Naive thymus-derived CD4-positive, alpha-beta T cell (primary cell): Measurements from ENCODE around the gene ZFYVE9. TPM values are rescaled to one million over a fixed set of nuclear protein-coding genes. Genes with fewer than 3 reads are reported as not detected.
A peak's percentile ranks its signal among the peaks of the same experiment; 100 is the strongest.

ENCODE experiments used
- ATAC-seq: fragments of 150-1000 bp; cut with Tn5 transposase; 2 replicates; pipeline ENCODE4 v1.10.0; 2021; ENCODE audit warnings: mild to moderate bottlenecking, moderate library complexity
- CTCF ChIA-PET: fragments of 350-600 bp; sonication (Branson Sonifier 250); formaldehyde crosslinking; loops from one replicate; lab custom pipeline; 2021; ENCODE audit warnings: antibody characterized with exemption; lab: Charles Lee
- POLR2A ChIA-PET: fragments of 350-600 bp; sonication (Branson Sonifier 250); formaldehyde crosslinking; loops from one replicate; lab custom pipeline; 2021; ENCODE audit warnings: antibody characterized with exemption, inconsistent platforms; lab: Charles Lee
- DNase-seq, 9 donors: peaks; one replicate each; pipeline versions ENCODE4 v3.0.0 to v3.0.0-alpha.2; 2020 to 2022; ENCODE audit warnings: mixed read lengths in 1 of 9
- H3K27ac ChIP-seq: one replicate; pipeline ENCODE4 v1.7.0; 2013; ENCODE audit warnings: mild to moderate bottlenecking, low read depth, low read length, moderate library complexity
- H3K27me3 ChIP-seq, 2 donors: one replicate each; pipeline ENCODE4 v1.7.0; 2013; ENCODE audit warnings: low read length in 2 of 2, mild to moderate bottlenecking in 2 of 2, moderate library complexity in 2 of 2; ENCODE audit not compliant: control insufficient read depth in 2 of 2, insufficient read depth in 2 of 2
- H3K36me3 ChIP-seq, 3 experiments: 1 replicate in 2 of 3; 2 replicates in 1 of 3; pipeline ENCODE4 v1.7.0; 2013; ENCODE audit warnings: low read length in 3 of 3, mild to moderate bottlenecking in 3 of 3, moderate library complexity in 1 of 3; ENCODE audit not compliant: insufficient read depth in 3 of 3, control insufficient read depth in 2 of 3
- H3K4me1 ChIP-seq, 2 donors: one replicate each; pipeline ENCODE4 v1.7.0; 2013; ENCODE audit warnings: low read length in 2 of 2, mild to moderate bottlenecking in 2 of 2, moderate library complexity in 1 of 2; ENCODE audit not compliant: control insufficient read depth in 2 of 2, insufficient read depth in 2 of 2
- H3K4me3 ChIP-seq: 2 replicates; pipeline ENCODE4 v1.7.0; 2013; ENCODE audit warnings: mild to moderate bottlenecking, low read length
- H3K9me3 ChIP-seq, 3 experiments: 1 replicate in 2 of 3; 2 replicates in 1 of 3; pipeline ENCODE4 v1.7.0; 2013; ENCODE audit warnings: low read length in 3 of 3; ENCODE audit not compliant: control insufficient read depth in 2 of 3
- H3K27ac Mint-ChIP-seq, 9 donors: one replicate each; pipeline ENCODE4 v1.8.0; 2020 to 2022; ENCODE audit warnings: mixed read lengths in 9 of 9, mild to moderate bottlenecking in 8 of 9, moderate library complexity in 5 of 9, inconsistent platforms in 2 of 9
- H3K27me3 Mint-ChIP-seq, 5 donors: one replicate each; pipeline ENCODE4 v1.8.0; 2021 to 2022; ENCODE audit warnings: mixed read lengths in 5 of 5, mild to moderate bottlenecking in 1 of 5
- H3K36me3 Mint-ChIP-seq, 5 donors: one replicate each; pipeline ENCODE4 v1.8.0; 2020 to 2022; ENCODE audit warnings: mixed read lengths in 5 of 5, mild to moderate bottlenecking in 3 of 5, inconsistent platforms in 1 of 5
- H3K4me1 Mint-ChIP-seq, 7 donors: one replicate each; pipeline ENCODE4 v1.8.0; 2020 to 2022; ENCODE audit warnings: mixed read lengths in 7 of 7, mild to moderate bottlenecking in 3 of 7, inconsistent platforms in 1 of 7
- H3K4me3 Mint-ChIP-seq, 10 donors: one replicate each; pipeline ENCODE4 v1.8.0; 2020 to 2022; ENCODE audit warnings: mild to moderate bottlenecking in 10 of 10, mixed read lengths in 10 of 10, moderate library complexity in 6 of 10, inconsistent platforms in 2 of 10
- H3K9me3 Mint-ChIP-seq, 11 donors: one replicate each; pipeline ENCODE4 v1.8.0; 2020 to 2022; ENCODE audit warnings: mixed read lengths in 11 of 11, mild to moderate bottlenecking in 4 of 11, inconsistent platforms in 1 of 11, moderate library complexity in 1 of 11
- intact Hi-C, 2 donors: fragments of 100-400 bp; cut with micrococcal nuclease; formaldehyde crosslinking; loops; one replicate each; pipeline ENCODE4 v1.15.1; 2023
- polyA plus RNA-seq, 2 donors: library from polyadenylated mRNA; unstranded; fragments of 300-500 nt; fragmentation: Illumina TruSeq; gene quantifications; one replicate each; pipeline ENCODE4 v1.2.3, GENCODE V29; 2021
- total RNA-seq, 6 experiments: library from RNA in 5 of 6; stranded (reverse) in 5 of 6; gene quantifications; 1 replicate in 5 of 6; 2 replicates in 1 of 6; pipeline ENCODE4 v1.2.3 and lab custom pipeline; 2021 to 2026

The ZFYVE9 gene
- total and polyA plus RNA-seq, 7 experiments from 2014 or later, result 1.8 to 13.9 (median 5.0) TPM

- Histone ChIP-seq H3K4me1 (peaks cover 12 to 20% of the 10 kb centered on the region in 2 donors), H3K36me3 (peaks cover 38 to 75% (median 57%) of the 10 kb centered on the region in 3 experiments), H3K27me3 (no peaks in the 10 kb centered on the region), H3K9me3 (no peaks in the 10 kb centered on the region), H3K27ac (no peak overlapping the region), H3K4me3 (no peak overlapping the region)
- no peaks in the 10 kb centered on the region for H3K27me3 Mint-ChIP-seq
- peaks cover 10 to 48% (median 23%) of the 10 kb centered on the region in 5 donors for H3K36me3 Mint-ChIP-seq
- ATAC-seq (no peak), DNase-seq (no peak)
- ChIA-PET POLR2A (interaction anchor here (0.6 kb wide), 1 partner anchor 24 kb away, joined by 4 read pairs; no protein-coding TSS in a partner anchor), CTCF (no interaction called here)
- peak overlapping the region in 1 of 9 donors; percentile 61 for H3K27ac Mint-ChIP-seq
- H3K4me1 Mint-ChIP-seq, result peaks cover 18 to 34% (median 29%) of the 10 kb centered on the region in 7 donors
- no peaks in the 10 kb centered on the region for H3K9me3 Mint-ChIP-seq
- H3K4me3 Mint-ChIP-seq, result no peak overlapping the region
- intact Hi-C loops, result loop anchor here (10.0 kb wide), 1 partner anchor 564 kb away; the partner anchor contains the start of genes ECHDC2 (in 2 of the 2) and SCP2 (in 2 of the 2)
Observed at GRCh38 chr1:52360595-52360968, 218.7 kb downstream of the ZFYVE9 start.

GRCh38 chr1:52364235-52364839 is 222.4 kb downstream of the ZFYVE9 start:
- peaks cover 26 to 64% (median 51%) of the 10 kb centered on the region in 7 donors for H3K4me1 Mint-ChIP-seq

GRCh38 chr1:52365071-52365745 is 223.3 kb downstream of the ZFYVE9 start:
- peak overlapping the region; percentile 95 for H3K27ac ChIP-seq
- POLR2A ChIA-PET, result interaction anchor here (0.7 to 5.2 kb wide), 7 partner anchors 16 to 486 kb away, joined by 3 to 68 read pairs (median 5); partner anchors contain the start of genes ORC1, PRPF38A, SHISAL2A and TUT4

More at GRCh38 chr1:52364235-52364839, 222.4 kb downstream of the ZFYVE9 start:
- peaks cover 16 to 41% (median 22%) of the 10 kb centered on the region in 3 experiments for H3K36me3 ChIP-seq
- peaks cover 15 to 20% of the 10 kb centered on the region in 2 donors for H3K4me1 ChIP-seq
- peak overlapping the region; percentile 67 for H3K4me3 ChIP-seq
- CTCF ChIA-PET, result interaction anchor here (0.7 kb wide), 1 partner anchor 74 kb away, joined by 4 read pairs; no protein-coding TSS in a partner anchor
- Mint-ChIP-seq H3K36me3 (peaks cover 4 to 22% (median 10%) of the 10 kb centered on the region in 5 donors), H3K4me3 (peak overlapping the region; percentile 73 to 98 (median 94)), H3K27ac (peak overlapping the region; percentile 80 to 95 (median 92)), H3K9me3 (no peaks in the 10 kb centered on the region), H3K27me3 (no peaks in the 10 kb centered on the region)
- H3K9me3 ChIP-seq, result no peaks in the 10 kb centered on the region
- ATAC-seq (no peak), DNase-seq (peak in 1 of 9 donors; percentile 23)
- peak overlapping the region; percentile 95 for H3K27ac ChIP-seq
- POLR2A ChIA-PET, result interaction anchor here (1.0 to 5.2 kb wide), 4 partner anchors 16 to 339 kb away, joined by 3 to 68 read pairs (median 6); partner anchors contain the start of genes KTI12, ORC1 and PRPF38A
- intact Hi-C loops, result loop anchor here (10.0 kb wide), 1 partner anchor 560 kb away; the partner anchor contains the start of genes ECHDC2 (in 2 of the 2) and SCP2 (in 2 of the 2)
- no peaks in the 10 kb centered on the region for H3K27me3 ChIP-seq

GRCh38 chr1:52365746-52366516 is 224.0 kb downstream of the ZFYVE9 start, which contains the start of gene CC2D1B:
Gene CC2D1B (minus strand): TSS chr1:52366205. CDS start chr1:52364620, 1,585 bp downstream.
- ChIA-PET POLR2A (interaction anchor here (0.6 to 5.2 kb wide), 13 partner anchors 12 to 487 kb away, joined by 3 to 68 read pairs (median 4); partner anchors contain the start of genes ORC1, PRPF38A, SHISAL2A and TUT4), CTCF (interaction anchor here (0.5 to 1.3 kb wide), 3 partner anchors 17 to 360 kb away, joined by 3 to 6 read pairs (median 3); no protein-coding TSS in a partner anchor)
- Histone ChIP-seq H3K4me3 (peak within 1 kb of the TSS; percentile 67), H3K36me3 (peaks cover 8 to 25% (median 14%) of the 10 kb centered on the region in 3 experiments), H3K27me3 (no peaks in the 10 kb centered on the region), H3K27ac (peak within 1 kb of the TSS; percentile 95), H3K9me3 (no peaks in the 10 kb centered on the region), H3K4me1 (peaks cover 15 to 20% of the 10 kb centered on the region in 2 donors)
- H3K4me3 Mint-ChIP-seq, result peak within 1 kb of the TSS; percentile 85 to 98 (median 94)
- peaks cover 26 to 65% (median 51%) of the 10 kb centered on the region in 7 donors for H3K4me1 Mint-ChIP-seq
- peak; percentile 97 to 100 (median 99) for DNase-seq
- peak within 1 kb of the TSS; percentile 89 to 97 (median 94) for H3K27ac Mint-ChIP-seq
- no peaks in the 10 kb centered on the region for H3K9me3 Mint-ChIP-seq
- H3K36me3 Mint-ChIP-seq, result peaks cover 0 to 20% (median 10%) of the 10 kb centered on the region in 5 donors
- peak; percentile 90 for ATAC-seq
- intact Hi-C loops, result loop anchor here (1.0 to 10.0 kb wide), 25 partner anchors 38 to 1686 kb away; partner anchors contain the start of genes CPT2 (in 2 of the 2), ECHDC2 (in 2 of the 2), ORC1 (in 2 of the 2) and PRPF38A (in 2 of the 2)
- no peaks in the 10 kb centered on the region for H3K27me3 Mint-ChIP-seq

More at GRCh38 chr1:52365071-52365745, 223.3 kb downstream of the ZFYVE9 start:
- peak overlapping the region; percentile 89 to 97 (median 92) for H3K27ac Mint-ChIP-seq
- no peaks in the 10 kb centered on the region for H3K27me3 ChIP-seq
- H3K4me3 ChIP-seq, result peak overlapping the region; percentile 67
- intact Hi-C loops, result loop anchor here (5.0 to 10.0 kb wide), 7 partner anchors 223 to 1687 kb away; partner anchors contain the start of genes ECHDC2 (in 2 of the 2), SCP2 (in 2 of the 2), CPT2 (in 1 of the 2) and GPX7 (in 1 of the 2)
- DNase-seq (peak in 2 of 9 donors; percentile 13 to 40), ATAC-seq (no peak)
- peaks cover 26 to 65% (median 51%) of the 10 kb centered on the region in 7 donors for H3K4me1 Mint-ChIP-seq
- peaks cover 15 to 20% of the 10 kb centered on the region in 2 donors for H3K4me1 ChIP-seq
- peaks cover 0 to 18% (median 10%) of the 10 kb centered on the region in 5 donors for H3K36me3 Mint-ChIP-seq
- H3K4me3 Mint-ChIP-seq, result peak overlapping the region; percentile 85 to 98 (median 94)
- H3K27me3 Mint-ChIP-seq, result no peaks in the 10 kb centered on the region
- CTCF ChIA-PET, result interaction anchor here (0.8 kb wide), 1 partner anchor 17 kb away, joined by 3 read pairs; no protein-coding TSS in a partner anchor
- no peaks in the 10 kb centered on the region for H3K9me3 Mint-ChIP-seq
- H3K36me3 ChIP-seq, result peaks cover 8 to 33% (median 21%) of the 10 kb centered on the region in 3 experiments
- H3K9me3 ChIP-seq, result no peaks in the 10 kb centered on the region

- Histone ChIP-seq H3K27ac (peak overlapping the region; percentile 95), H3K36me3 (peaks cover 8 to 20% (median 9%) of the 10 kb centered on the region in 3 experiments), H3K9me3 (no peaks in the 10 kb centered on the region), H3K27me3 (no peaks in the 10 kb centered on the region), H3K4me3 (peak overlapping the region; percentile 67), H3K4me1 (peaks cover 15 to 20% of the 10 kb centered on the region in 2 donors)
- Mint-ChIP-seq H3K4me3 (peak overlapping the region; percentile 85 to 98 (median 94)), H3K27ac (peak overlapping the region; percentile 87 to 95 (median 93)), H3K36me3 (peaks cover 0 to 20% (median 5%) of the 10 kb centered on the region in 5 donors), H3K9me3 (no peaks in the 10 kb centered on the region), H3K4me1 (peaks cover 25 to 65% (median 50%) of the 10 kb centered on the region in 7 donors), H3K27me3 (no peaks in the 10 kb centered on the region)
- ChIA-PET POLR2A (interaction anchor here (0.6 to 5.2 kb wide), 10 partner anchors 12 to 487 kb away, joined by 3 to 68 read pairs (median 4); partner anchors contain the start of genes ORC1 and PRPF38A), CTCF (interaction anchor here (0.5 to 1.3 kb wide), 2 partner anchors 18 to 359 kb away, joined by 3 to 6 read pairs; no protein-coding TSS in a partner anchor)
- no peak for ATAC-seq
- no peak for DNase-seq
- intact Hi-C loops, result loop anchor here (1.0 to 10.0 kb wide), 25 partner anchors 38 to 1686 kb away; partner anchors contain the start of genes CPT2 (in 2 of the 2), ECHDC2 (in 2 of the 2), ORC1 (in 2 of the 2) and PRPF38A (in 2 of the 2)
Observed at GRCh38 chr1:52366517-52366827, 224.6 kb downstream of the ZFYVE9 start.
